T follicular helper cell (primary cell): ENCODE measurements around the gene CAMK2G.
"Not testable (repeated sequence)": the region's sequence is repeated elsewhere in the genome, so short reads cannot be mapped to it uniquely, and the experiment has no call there.

Source experiments
- DNase-seq: peaks from one replicate; pipeline ENCODE4 v3.0.0-alpha.2; 2020; ENCODE audit warnings: low read depth
- total RNA-seq, 2 experiments: gene quantifications; one replicate each; lab custom pipeline; 2026; lab: John Stamatoyannopoulos, UW

CAMK2G gene
- 23.1 to 69.0 reads per million in 2 experiments for total RNA-seq

DNA sequence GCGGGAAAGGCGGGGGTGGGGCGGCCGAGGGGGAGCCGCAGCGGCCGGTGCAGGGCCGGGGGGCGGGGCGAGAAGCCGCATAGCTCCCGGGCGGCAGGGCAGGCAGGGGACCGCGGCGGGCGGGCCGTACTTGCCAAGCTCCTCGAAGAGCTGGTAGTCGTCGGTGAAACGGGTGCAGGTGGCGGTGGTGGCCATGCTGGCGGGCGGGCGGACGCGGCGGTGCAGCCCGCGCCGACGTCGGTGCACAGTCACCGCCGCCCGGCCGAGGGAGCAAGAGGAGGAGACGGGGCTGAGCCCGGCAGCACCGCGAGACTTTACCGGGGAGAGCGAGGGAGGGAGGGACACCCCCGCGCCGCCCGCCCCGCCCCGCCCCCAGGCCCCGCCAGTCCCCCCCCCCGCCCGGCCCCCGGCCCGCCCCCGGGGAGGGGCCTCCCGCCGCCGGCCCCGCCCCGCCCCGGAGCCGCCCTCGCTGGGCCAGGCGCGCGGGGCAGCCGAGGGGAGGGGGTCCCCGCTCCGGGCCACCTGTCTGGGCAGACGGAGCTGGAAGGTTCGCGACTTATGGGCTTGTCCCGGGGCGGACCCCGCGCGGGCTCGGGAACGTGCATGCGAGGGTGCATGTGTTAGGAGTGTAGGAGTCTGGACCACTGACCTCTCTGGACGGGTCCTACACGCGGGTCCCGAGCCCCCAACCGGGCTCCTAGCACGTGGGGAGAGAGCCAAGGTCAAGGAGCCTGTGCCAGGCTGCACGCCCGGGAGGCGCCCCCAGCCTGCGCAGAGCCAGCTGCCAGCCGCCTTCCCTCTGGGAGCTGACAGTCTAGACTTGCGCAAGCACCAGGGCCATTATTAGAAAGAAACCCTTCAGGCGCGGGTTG lies at the start of gene CAMK2G:
TSS of gene CAMK2G (minus strand) at position 289 of the 872 bp plus-strand sequence. CDS start at position 195, 94 bp downstream.
- DNase-seq = peak; percentile 79

DNA sequence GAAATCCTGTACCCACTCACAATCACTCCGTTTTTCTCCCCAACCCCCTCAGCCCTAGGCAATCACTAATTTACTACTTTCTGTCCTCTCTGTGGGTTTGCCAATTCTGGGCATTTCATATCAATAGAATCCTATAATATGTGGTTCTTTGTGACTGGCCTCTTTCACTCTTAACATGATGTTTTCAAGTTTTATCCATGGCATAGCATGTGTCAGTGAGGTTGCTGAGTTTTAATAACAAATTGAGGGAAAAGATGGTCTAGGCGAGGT lies 48.4 kb upstream of the CAMK2G start:
- no peak for DNase-seq

DNA sequence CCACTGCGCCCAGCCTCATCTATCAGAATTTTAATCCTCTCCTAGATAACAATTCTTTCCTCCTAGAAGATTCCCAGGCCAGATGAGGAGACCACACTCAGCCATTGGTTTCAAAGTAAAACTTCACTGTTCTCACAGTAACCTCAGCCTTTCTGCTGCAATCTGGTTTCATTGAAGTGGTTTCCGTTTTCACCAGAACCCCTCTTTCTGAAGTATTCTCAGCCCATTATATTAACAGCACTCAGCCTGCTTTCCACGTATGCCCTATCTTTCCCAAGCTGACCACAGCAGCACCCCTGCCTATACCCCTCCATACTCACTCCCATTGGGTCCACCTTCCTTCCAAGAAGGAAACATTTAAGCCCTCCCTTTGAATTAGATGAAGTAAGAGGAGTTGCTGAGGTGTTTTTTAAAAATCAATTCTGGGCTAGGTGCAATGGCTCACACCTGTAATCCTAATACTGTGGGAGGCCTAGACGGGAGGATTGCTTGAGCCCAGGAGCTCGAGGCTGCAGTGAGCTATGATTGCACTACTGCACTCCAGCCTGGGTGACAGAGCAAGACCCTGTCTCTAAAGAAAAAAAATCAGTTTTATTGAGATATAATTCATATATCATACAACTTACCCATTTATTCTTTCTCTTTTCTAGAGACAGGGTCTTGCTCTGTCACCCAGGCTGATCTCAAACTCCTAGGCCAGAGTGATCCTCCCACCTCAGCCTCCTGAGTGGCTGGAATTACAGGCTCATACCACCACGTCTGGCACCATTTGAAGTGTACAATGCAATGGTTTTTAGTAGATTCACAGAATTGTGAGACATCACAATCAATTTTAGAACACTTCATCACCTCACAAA lies 47.9 kb upstream of the CAMK2G start:
- peak; percentile 10 for DNase-seq

DNA sequence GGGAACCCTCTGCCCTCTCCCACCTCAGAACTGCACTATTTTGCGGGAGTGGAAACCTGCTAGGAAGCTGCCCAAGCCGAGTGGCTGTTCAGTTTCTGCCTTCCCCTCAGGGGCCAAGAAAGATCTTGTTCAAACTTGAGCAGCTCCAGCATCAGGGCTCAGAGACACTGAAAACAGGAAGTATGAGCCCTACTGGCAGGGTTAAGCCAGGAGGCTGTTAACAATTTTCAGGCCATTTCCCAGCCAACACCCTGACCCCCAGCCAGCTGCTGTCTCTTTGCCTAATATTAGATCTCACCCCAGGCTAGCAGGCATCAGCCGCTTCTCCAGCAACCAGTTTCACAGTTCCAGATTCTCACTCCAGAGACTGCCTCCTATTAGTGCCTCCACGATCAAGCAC lies 45.7 kb upstream of the CAMK2G start:
- no peak for DNase-seq

DNA sequence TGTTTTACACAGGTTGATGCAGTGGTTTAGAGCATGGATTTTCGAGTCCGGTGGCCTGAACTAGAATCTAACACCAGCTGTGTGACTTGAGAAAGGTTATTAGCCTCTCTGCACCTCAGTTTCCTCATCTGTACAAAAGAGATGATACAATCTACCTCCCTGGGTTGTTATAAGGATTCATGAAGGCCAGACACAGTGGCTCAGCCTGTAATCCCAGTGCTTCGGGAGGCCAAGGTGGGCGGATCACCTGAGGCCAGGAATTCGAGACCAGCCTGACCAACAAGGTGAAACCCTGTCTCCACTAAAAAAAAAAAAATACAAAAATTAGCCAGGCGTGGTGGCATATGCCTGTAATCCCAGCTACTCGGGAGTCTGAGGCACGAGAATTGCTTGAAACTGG lies 45.1 kb upstream of the CAMK2G start:
- not testable (repeated sequence) for DNase-seq

DNA sequence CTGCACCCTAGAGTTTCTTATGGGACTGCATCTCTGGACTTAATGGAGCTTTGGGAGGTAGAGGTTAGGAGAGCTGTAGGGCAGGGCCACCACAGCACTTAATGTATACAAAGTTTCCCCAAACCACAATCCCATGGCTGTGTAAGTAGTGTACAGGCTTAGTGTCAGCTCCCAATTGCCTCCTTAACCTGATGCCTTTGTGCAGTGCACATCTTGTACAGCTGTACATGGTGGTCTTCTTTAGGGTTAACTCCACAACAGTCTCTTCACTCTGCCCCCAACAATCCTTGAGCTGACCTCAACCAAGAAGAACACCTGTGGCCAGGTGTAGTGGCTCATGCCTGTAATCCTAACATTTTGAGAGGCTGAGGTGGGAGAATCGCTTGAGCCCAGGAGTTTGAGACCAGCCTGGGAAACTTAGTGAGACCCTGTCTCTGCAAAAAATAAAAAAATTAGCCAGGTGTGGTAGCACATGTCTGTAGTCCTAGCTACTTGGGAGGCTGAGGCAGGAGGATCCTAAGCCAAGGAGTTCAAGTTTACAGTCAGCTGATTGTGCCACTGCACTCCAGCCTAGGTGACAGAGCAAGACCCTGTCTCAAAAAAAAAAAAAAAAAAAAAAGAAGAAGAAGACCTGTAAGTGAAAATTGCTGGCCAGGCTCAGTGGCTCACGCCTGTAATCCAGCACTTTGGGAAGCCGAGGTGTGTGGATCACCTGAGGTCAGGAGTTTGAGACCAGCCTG lies 43.4 kb upstream of the CAMK2G start:
- no peak for DNase-seq

DNA sequence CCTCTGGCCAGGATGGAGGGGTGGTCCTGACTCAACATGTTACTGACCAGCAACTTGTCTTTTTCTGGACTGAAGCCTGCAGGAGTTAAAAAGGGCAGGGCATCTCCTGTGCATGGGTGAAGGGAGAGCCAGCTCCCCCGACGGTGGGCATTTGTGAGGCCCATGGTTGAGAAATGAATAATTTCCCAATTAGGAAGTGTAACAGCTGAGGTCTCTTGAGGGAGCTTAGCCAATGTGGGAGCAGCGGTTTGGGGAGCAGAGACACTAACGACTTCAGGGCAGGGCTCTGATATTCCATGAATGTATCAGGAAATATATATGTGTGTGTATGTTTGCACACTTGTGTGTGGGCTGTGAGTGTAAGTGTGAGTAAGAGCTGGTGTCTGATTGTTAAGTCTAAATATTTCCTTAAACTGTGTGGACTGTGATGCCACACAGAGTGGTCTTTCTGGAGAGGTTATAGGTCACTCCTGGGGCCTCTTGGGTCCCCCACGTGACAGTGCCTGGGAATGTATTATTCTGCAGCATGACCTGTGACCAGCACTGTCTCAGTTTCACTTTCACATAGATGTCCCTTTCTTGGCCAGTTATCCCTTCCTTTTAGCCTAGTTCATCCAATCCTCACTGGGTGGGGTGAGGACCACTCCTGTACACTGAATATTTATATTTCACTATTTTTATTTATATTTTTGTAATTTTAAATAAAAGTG lies 42.6 kb upstream of the CAMK2G start:
- DNase-seq = no peak

DNA sequence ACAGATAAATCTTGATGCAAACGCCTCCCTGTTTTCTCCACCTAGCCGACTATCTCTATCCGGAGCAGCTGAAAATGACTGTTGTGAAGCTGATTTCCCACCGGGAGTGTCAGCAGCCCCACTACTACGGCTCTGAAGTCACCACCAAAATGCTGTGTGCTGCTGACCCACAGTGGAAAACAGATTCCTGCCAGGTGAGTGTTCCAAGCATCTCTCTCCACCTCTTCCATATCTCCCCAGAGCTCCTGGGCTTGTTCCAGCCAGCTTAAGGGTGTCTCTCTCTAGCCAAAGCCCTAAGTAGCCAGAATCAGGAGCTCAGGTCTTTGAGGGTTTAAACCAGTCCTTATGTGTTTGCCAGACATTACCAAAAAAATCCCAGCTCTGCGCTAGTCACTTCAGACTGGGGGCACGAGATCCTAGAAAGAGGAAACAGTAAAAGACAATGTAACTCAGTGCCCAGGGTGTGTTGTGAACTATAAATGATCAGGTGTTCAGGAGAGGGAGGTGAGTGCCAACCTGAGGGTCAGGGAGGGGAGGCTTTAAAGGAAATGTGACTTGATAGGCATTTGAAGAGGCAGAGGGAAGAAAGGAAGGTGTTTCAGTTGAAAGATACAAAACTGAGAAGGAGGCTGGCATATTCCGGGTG lies 41.0 kb upstream of the CAMK2G start:
- no peak for DNase-seq

DNA sequence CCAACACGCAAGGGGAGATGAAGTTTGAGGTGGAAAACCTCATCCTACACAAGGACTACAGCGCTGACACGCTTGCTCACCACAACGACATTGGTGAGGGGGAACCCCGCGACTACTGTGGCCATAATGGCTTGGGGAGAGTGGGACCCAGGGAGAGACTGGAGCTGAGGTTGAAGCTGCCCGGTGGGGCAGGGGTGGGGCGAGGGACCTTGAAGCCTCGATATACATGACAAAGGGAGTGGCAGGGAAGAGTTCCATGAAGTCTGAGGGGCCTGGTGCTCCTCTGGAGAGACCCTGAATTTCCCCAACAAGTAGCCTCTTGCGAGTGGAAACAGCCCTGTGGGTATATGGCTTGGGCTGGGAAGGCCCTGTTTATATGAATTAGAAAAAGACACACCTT lies 39.7 kb upstream of the CAMK2G start:
- no peak for DNase-seq

DNA sequence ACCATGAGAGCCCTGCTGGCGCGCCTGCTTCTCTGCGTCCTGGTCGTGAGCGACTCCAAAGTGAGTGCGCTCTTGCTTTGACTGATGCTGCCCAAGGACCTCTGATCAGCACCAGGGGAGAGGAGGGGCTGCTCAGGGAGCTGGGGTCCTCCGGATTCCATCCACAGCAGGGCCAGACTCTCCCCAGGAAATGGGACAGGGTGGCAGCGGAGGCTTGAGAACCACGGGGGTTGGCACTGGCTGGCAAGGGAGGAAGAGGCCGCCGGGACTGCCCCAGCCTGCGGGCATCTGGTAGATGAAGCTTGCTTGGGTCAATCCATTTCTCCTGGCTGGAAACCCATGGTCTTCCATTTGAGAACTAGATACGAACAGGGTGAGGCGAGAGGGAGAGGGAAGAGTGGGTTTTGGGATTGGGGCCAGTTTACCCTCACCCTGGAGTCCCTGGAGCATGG lies 37.2 kb upstream of the CAMK2G start:
- DNase-seq = no peak

DNA sequence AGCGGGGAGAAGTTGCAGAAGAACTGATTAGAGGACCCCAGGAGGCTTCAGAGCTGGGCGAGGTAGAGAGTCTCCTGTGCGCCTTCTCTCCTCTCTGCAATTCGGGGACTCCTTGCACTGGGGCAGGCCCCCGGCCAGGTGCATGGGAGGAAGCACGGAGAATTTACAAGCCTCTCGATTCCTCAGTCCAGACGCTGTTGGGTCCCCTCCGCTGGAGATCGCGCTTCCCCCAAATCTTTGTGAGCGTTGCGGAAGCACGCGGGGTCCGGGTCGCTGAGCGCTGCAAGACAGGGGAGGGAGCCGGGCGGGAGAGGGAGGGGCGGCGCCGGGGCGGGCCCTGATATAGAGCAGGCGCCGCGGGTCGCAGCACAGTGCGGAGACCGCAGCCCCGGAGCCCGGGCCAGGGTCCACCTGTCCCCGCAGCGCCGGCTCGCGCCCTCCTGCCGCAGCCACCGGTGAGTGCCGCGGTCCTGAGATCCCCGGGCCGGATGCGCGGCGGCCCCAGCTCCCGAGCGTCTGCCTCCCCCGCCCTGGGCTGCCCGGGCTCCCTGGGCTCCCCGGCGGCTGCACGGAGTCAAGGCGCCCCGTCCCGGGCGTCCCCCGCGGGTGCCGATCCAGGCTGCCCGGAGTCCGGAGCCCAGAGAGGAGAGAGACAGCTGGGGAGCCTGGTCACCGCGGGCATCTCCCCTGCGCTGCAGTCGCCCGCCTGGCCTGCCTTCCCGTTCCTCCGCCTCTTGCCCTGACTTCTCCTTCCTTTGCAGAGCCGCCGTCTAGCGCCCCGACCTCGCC lies 36.6 kb upstream of the CAMK2G start, which contains the start of gene PLAU:
TSS of gene PLAU (plus strand) at position 369 of the 789 bp plus-strand sequence. CDS start 424 bp downstream, outside the sequence.
- peak; percentile 13 for DNase-seq

DNA sequence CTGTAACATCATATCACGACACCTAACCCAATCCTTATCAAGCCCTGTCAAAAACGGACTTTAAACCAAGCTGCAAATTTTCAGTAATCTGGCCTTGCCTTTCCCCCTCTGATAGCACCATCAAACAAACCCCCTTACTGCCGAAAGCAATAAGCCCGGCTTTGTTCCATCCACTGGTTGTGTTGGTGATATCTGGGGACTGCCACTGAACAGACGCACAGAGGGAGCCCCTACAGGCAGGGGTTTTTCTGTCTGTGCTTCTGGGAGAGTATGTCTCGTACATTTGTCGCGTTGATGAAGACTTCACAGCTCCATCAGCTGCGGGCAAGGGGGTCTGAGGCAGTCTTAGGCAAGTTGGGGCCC lies 36.0 kb upstream of the CAMK2G start:
- DNase-seq = no peak

DNA sequence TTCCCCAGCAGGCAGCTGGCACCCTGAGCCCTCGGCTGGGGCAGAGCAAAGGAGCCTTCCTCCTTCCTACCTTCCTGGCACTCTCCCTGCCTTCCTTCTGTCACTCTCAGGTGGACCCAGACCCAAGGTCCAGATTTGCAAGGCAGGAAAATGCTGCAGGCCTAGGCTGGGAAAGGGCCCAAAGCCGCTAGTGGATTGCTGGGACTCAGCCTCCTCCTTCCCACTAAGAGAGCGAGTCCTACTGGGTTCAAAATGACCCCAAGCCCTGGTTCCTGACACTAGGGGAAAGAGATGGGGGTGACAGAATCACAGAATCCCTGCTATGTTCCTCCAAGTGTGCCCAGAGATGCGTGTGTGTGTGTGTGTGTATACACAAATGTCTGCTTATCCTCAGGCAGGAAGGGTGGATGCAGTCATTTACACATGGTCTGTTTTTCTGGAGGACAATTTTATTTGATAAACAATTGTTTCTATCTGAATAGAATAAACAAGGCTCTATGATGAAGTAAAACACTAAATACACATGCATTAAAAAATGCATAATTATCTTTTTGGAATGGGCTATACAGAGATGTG lies 35.3 kb upstream of the CAMK2G start:
- DNase-seq = no peak

DNA sequence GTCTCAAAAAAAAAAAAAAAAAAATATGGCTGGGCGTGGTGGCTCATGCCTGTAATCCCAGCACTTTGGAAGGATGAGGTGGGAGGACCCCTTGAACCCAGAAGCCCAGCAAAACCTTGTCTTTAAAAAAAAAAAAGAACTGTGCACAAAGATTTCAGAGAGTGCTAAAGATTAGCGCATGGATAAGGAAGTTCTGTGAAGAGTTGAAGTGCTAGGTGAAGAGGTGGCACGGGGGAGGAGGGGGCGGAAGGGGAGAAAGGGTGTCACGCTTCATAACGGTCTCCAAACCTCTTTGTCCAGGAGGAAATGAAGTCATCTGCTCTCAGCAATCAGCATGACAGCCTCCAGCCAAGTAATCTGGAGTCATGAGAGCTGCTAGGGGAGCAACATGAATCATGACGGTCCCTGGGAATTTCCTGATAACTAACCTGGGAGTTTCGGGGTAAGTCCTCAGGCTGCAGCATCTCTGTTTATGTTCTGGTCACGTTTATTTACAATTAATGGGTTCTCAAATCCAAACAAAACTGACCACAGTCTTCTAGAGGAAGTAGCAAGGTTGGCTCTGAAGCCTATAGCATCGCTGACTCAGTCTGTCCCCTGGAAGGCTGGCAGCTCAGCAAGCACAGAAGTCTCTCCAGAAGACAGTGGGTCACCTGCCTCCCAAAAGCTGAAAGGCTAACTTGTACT lies 34.6 kb upstream of the CAMK2G start:
- no peak for DNase-seq

DNA sequence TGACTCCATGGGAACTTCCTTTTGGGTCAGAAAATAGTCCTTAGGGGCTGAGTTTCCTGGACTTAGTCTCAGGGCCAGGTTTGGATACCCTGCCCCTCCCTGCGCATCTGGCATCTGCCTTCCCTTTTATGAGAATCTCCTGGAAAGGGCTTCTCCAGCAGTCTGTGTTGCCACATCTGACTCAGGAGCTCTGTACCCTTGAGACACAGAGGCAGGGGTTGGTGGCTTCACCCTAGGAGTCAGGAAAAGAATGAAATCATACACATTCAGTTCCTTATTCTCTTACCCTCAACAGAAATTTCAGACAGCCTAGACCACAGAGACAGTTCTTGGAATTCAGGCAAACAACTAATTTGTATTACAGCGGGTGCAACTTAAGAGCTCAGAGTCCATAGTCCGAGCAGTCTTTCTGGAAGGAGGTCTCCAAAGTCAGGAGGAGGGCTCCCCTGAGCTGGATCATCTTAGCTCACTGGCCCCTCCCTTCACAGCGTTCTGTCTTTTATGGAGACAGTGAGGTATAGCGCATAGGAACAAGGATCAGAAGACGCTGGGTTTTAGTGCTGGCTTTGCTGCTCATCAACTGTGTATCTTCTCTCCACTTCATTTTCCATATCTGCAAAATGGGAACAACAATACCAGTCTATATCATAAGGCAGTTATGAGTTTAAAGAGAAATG lies 33.6 kb upstream of the CAMK2G start:
- DNase-seq = no peak

DNA sequence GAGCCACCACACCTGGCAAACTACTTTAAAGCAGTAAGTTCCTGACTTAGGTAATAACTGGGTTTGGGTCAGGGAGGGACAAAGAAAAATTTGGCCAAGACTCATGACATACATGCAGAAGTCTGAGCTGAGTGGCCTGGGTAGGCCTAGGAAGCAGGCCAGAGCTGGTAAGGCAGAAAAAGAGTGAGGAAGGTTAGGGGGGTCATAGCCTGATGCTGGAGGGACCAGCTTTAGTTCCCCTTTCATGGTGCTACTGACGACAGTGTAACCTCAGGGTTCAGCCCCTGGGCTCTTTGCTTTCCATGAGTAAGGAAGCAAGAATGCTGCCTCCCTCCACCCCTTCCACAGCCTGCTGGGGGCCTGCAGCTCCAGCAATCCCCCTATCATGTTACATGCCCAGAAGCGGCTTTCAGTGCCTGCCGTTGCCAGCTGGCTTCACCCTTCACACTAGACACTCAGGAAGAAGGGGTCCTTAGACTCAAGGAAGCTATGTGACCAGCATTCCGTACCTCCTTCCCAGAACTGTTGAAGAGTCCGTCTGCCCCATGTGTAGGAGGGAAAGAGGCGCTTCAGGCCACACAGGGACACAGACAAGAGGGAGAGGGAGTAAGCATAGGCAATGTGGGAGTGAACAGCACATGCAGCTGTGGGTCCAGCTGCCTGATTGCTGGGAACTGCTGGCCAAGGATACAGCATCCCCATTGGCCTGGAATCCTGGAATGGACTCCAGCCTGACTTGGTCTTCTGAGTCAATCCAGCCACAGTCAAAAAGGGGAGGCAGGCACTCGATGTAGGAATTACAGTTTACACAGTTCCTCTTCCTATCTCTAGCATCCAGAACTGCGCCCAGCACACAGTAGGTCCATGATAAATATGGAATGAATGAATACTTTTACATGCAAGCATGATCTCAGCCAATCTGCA lies 32.4 kb upstream of the CAMK2G start:
- DNase-seq = no peak

DNA sequence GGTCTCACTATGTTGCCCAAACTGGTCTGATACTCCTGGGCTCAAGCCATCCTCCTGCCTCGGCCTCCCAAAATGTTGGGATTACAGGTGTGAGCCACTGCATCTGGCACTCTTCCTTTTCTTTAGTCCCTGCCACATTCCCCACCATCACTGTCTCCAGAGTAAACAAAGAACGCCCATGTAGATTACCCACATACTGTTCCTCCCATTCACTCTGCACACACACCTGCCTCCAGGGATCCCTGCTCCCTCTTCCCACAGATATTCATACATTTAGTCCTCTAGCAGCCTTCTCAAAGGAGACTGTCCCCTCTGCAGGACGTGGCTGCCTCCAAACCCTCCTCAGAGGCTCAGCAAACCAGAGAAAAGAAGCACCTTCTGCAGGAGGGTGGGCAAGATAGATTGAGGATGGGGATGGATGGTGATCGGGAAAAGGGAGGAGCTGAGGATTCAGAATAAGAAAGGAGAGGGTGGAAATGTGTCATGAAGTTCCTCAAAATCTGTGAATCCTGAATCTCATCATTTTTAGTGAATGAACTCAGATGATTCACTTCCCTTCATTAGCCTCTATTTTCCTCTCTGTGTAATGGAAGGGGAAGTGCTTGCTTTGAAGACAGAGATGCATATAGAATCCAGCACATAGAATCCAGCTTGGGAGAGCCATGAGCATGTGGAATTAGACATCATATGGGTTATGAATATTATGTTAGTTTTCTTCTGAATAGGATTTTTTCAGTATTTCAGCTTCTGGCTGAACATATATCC lies 31.1 kb upstream of the CAMK2G start:
- no peak for DNase-seq
